Ovary (tissue), 9 donors: Measurements from ENCODE around the gene PSMD11. TPM values are rescaled to one million over a fixed set of nuclear protein-coding genes. Genes with fewer than 3 reads are reported as not detected.

Experiments
- DNase-seq, 5 donors: peaks; one replicate each; pipeline ENCODE4 v3.0.0-alpha.2; 2019 to 2020
- H3K27ac ChIP-seq, 2 donors: fragments of 200-600 bp; one replicate each; pipeline versions ENCODE4 v1.5.1 to v1.8.0; 2019 to 2022
- H3K27me3 ChIP-seq: fragments of 200-600 bp; one replicate; pipeline ENCODE4 v1.8.0; 2022
- H3K36me3 ChIP-seq: fragments of 200-600 bp; sonication (generic); one replicate; pipeline ENCODE4 v1.5.1; 2019
- H3K4me1 ChIP-seq: one replicate; pipeline ENCODE4 v1.8.1; 2013; ENCODE audit warnings: mild to moderate bottlenecking, moderate library complexity; ENCODE audit not compliant: insufficient read depth
- H3K4me3 ChIP-seq: fragments of 200-600 bp; sonication (generic); one replicate; pipeline ENCODE4 v1.5.1; 2017
- H3K9me3 ChIP-seq, 2 donors: fragments of 200-600 bp in 1 of 2; sonication (generic) in 1 of 2; one replicate each; pipeline versions ENCODE4 v1.5.1 to v1.8.1; 2013 to 2019; ENCODE audit warnings: mild to moderate bottlenecking in 1 of 2, moderate library complexity in 1 of 2
- EP300 ChIP-seq: sonication (generic); formaldehyde crosslinking; IDR thresholded peaks from one replicate; pipeline ENCODE4 v1.6.1; 2017; ENCODE audit warnings: antibody characterized with exemption
- POLR2A ChIP-seq: fragments of 450-650 bp; IDR thresholded peaks from one replicate; pipeline ENCODE4 v1.6.1; 2017; ENCODE audit warnings: antibody characterized with exemption, mild to moderate bottlenecking, moderate library complexity
- WGBS, 3 donors: extraction: QIAGEN DNeasy Blood & Tissue Kit in 1 of 3; methylation state at CpG; one replicate each; pipeline versions ENCODE4 v1.1.5 to v1.1.7; 2013 to 2017; 5-methylcytosine and 5-hydroxymethylcytosine counted together
- intact Hi-C, 4 donors: fragments of 100-400 bp; cut with DNase I; formaldehyde crosslinking; loops; one replicate each; pipeline versions ENCODE4 v1.11.0 to v1.15.1; 2022 to 2023
- polyA plus RNA-seq, 2 donors: library from polyadenylated mRNA; stranded (reverse); fragments of 200-250 nt in 1 of 2; fragments of 350-450 nt in 1 of 2; fragmentation: Illumina TruSeq in 1 of 2; extraction: RNeasy Lipid Tissue Mini Kit (QIAGEN cat#74804) in 1 of 2; gene quantifications; one replicate each; pipeline ENCODE4 v1.2.3, GENCODE V29; 2013 to 2014
- total RNA-seq, 7 donors: library from RNA; depleted of rRNA in 2 of 7; stranded (reverse); fragments of >200 nt in 2 of 7; fragmentation: NEBNext Ultra II Directional in 3 of 7; extraction: Animal tissue kit (Norgen Biotek cat#: 25700) in 3 of 7; gene quantifications; one replicate each; pipeline versions ENCODE4 v1.1.0 to v1.2.4, GENCODE V29; 2016 to 2023
- TF ChIP-seq, protein P1 (sequence below), 3 donors: fragments of 450-650 bp in 2 of 3; fragments of 200-600 bp in 1 of 3; IDR thresholded peaks; one replicate each; pipeline versions ENCODE4 v1.5.1 to v1.8.0; 2016 to 2022; ENCODE audit warnings: antibody characterized with exemption in 3 of 3, mild to moderate bottlenecking in 1 of 3
- donor health status: DM: no; HTN: no; CAD: no; lungs with moderate emphysema.
- donor health status: DM: no; HTN: no; CAD: no.
- donor health status: Bipolar disorder and iron deficiency.
- donor health status: DM: yes; HTN: yes; CAD: no.
- donor health status: DM: no; HTN: no; CAD: no.
- donor health status: DM: yes; HTN: yes; CAD: no.

Gene PSMD11
- total and polyA plus RNA-seq, 9 donors: 20.1 to 83.0 (median 53.4) TPM

DNA sequence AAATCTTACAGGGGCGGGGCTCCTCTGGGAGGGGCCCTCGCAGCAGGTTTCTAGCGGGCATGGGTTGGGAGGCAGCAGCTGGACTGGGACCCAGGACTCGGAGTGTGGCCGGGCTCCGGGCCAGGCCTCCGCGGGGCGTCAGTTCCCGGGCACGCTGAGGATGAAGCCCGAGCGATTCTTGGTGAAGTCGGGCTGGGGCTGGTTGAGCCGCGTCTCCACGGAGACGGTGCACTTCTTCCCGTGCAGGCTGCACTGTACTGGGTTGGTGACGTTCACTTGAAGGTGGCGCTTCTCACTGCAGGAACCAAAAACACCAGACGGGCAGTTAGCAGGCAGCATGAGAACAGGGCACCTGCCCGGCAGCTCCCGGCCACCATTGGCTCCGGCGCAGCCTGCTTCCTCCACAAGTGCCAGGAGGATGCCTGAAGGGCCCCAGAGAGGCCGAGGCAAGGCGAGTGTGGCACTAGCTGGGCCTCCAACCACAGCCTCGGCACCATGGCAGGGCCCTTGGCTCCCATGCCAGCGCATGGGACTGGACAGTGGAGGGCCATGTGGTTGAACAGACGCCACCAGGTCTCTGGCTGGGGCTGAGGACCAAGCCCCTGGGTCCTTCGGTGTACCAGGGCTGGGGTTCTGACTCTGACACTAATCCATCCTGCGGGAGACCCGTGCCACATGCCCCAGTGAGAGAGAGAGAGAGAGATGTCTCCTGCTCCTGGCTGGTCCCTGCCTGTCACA lies 50.5 kb downstream of the PSMD11 start:
- intact Hi-C loops: no loop called here
- peak in 1 of 5 donors; percentile 29 for DNase-seq
- TF ChIP-seq EP300: no peak
- no peak for TF ChIP-seq POLR2A
- TF ChIP-seq, protein P1, sequence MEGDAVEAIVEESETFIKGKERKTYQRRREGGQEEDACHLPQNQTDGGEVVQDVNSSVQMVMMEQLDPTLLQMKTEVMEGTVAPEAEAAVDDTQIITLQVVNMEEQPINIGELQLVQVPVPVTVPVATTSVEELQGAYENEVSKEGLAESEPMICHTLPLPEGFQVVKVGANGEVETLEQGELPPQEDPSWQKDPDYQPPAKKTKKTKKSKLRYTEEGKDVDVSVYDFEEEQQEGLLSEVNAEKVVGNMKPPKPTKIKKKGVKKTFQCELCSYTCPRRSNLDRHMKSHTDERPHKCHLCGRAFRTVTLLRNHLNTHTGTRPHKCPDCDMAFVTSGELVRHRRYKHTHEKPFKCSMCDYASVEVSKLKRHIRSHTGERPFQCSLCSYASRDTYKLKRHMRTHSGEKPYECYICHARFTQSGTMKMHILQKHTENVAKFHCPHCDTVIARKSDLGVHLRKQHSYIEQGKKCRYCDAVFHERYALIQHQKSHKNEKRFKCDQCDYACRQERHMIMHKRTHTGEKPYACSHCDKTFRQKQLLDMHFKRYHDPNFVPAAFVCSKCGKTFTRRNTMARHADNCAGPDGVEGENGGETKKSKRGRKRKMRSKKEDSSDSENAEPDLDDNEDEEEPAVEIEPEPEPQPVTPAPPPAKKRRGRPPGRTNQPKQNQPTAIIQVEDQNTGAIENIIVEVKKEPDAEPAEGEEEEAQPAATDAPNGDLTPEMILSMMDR (IDR thresholded peaks at IDR 0.05): no peak
- Histone ChIP-seq H3K27ac (peak overlapping the region in 1 of 2 donors; percentile 58), H3K27me3 (no peaks in the 10 kb centered on the region), H3K4me3 (no peak overlapping the region), H3K9me3 (no peaks in the 10 kb centered on the region), H3K36me3 (no peaks in the 10 kb centered on the region), H3K4me1 (peaks cover 14% of the 10 kb centered on the region)
- 90 to 94% (median 92%) methylated on average over 33 to 34 of the region's 34 CpGs for WGBS, 3 donors

GRCh38 chr17:32495359-32496231 lies 51.3 kb downstream of the PSMD11 start:
- intact Hi-C loops: no loop called here
- WGBS, 3 donors: 15 to 30% (median 21%) methylated on average over 33 to 45 of the region's 45 CpGs
- no peaks in the 10 kb centered on the region for H3K27me3 ChIP-seq
- H3K27ac ChIP-seq: peak overlapping the region; percentile 7 to 58
- H3K4me3 ChIP-seq: no peak overlapping the region
- peak; percentile 46 to 78 (median 77) for DNase-seq
- H3K36me3 ChIP-seq: no peaks in the 10 kb centered on the region
- TF ChIP-seq, protein P1 (IDR thresholded peaks at IDR 0.05): no peak
- TF ChIP-seq POLR2A (no peak), EP300 (no peak)
- H3K4me1 ChIP-seq: peaks cover 14% of the 10 kb centered on the region
- H3K9me3 ChIP-seq: no peaks in the 10 kb centered on the region

GRCh38 chr17:32496395-32497073 lies 52.2 kb downstream of the PSMD11 start:
- H3K4me1 ChIP-seq: peaks cover 14% of the 10 kb centered on the region
- intact Hi-C loops: no loop called here
- DNase-seq: no peak
- no peaks in the 10 kb centered on the region for H3K9me3 ChIP-seq
- H3K27ac ChIP-seq: peak overlapping the region in 1 of 2 donors; percentile 58
- TF ChIP-seq, protein P1 (IDR thresholded peaks at IDR 0.05): no peak
- no peak for TF ChIP-seq EP300
- TF ChIP-seq POLR2A: no peak
- H3K4me3 ChIP-seq: no peak overlapping the region
- 88 to 90% (median 89%) methylated on average over 16 of the region's 16 CpGs for WGBS, 3 donors
- H3K27me3 ChIP-seq: no peaks in the 10 kb centered on the region
- no peaks in the 10 kb centered on the region for H3K36me3 ChIP-seq

GRCh38 chr17:32497431-32498205 lies 53.3 kb downstream of the PSMD11 start:
- intact Hi-C loops: no loop called here
- Histone ChIP-seq H3K36me3 (no peaks in the 10 kb centered on the region), H3K9me3 (no peaks in the 10 kb centered on the region), H3K4me3 (no peak overlapping the region), H3K27me3 (no peaks in the 10 kb centered on the region), H3K27ac (no peak overlapping the region), H3K4me1 (peaks cover 14% of the 10 kb centered on the region)
- no peak for DNase-seq
- WGBS, 3 donors: 84 to 86% (median 85%) methylated on average over 17 to 18 of the region's 18 CpGs
- TF ChIP-seq, protein P1 (IDR thresholded peaks at IDR 0.05): no peak
- TF ChIP-seq POLR2A (no peak), EP300 (no peak)
